Uterus (tissue), 2 donors: ENCODE data around the gene TMEM98.

ENCODE experiments used
- POLR2A ChIP-seq, 2 donors: fragments of 450-650 bp; IDR thresholded peaks; one replicate each; pipeline ENCODE4 v1.6.1; 2016; ENCODE audit warnings: antibody characterized with exemption in 2 of 2, mild to moderate bottlenecking in 1 of 2, moderate library complexity in 1 of 2
- TF ChIP-seq, protein P1 (sequence below), 4 experiments: fragments of 200-600 bp in 2 of 4; fragments of 450-650 bp in 2 of 4; sonication (generic) in 2 of 4; IDR thresholded peaks; one replicate each; pipeline ENCODE4 v1.5.1; 2016 to 2019; ENCODE audit warnings: antibody characterized with exemption in 4 of 4, mild to moderate bottlenecking in 2 of 4, moderate library complexity in 1 of 4

- TF ChIP-seq, protein P1, sequence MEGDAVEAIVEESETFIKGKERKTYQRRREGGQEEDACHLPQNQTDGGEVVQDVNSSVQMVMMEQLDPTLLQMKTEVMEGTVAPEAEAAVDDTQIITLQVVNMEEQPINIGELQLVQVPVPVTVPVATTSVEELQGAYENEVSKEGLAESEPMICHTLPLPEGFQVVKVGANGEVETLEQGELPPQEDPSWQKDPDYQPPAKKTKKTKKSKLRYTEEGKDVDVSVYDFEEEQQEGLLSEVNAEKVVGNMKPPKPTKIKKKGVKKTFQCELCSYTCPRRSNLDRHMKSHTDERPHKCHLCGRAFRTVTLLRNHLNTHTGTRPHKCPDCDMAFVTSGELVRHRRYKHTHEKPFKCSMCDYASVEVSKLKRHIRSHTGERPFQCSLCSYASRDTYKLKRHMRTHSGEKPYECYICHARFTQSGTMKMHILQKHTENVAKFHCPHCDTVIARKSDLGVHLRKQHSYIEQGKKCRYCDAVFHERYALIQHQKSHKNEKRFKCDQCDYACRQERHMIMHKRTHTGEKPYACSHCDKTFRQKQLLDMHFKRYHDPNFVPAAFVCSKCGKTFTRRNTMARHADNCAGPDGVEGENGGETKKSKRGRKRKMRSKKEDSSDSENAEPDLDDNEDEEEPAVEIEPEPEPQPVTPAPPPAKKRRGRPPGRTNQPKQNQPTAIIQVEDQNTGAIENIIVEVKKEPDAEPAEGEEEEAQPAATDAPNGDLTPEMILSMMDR (IDR thresholded peaks at IDR 0.05), result no peak
- no peak for TF ChIP-seq POLR2A (IDR thresholded peaks at IDR 0.05)
Observed at GRCh38 chr17:32976131-32976530, 48.2 kb downstream of the TMEM98 start.
